Hematopoietic multipotent progenitor cell treated with erythropoietin and hydrocortisone succinate and interleukin-3 and kit ligand, for 4 days (in vitro differentiated cells): Measurements from ENCODE around the gene CPA4.
"Not testable (repeated sequence)": the region's sequence is repeated elsewhere in the genome, so short reads cannot be mapped to it uniquely, and the experiment has no call there.

ENCODE experiments used
- DNase-seq: peaks from one replicate; pipeline ENCODE4 v3.0.0-alpha.2; 2015

CPA4 gene, protein sequence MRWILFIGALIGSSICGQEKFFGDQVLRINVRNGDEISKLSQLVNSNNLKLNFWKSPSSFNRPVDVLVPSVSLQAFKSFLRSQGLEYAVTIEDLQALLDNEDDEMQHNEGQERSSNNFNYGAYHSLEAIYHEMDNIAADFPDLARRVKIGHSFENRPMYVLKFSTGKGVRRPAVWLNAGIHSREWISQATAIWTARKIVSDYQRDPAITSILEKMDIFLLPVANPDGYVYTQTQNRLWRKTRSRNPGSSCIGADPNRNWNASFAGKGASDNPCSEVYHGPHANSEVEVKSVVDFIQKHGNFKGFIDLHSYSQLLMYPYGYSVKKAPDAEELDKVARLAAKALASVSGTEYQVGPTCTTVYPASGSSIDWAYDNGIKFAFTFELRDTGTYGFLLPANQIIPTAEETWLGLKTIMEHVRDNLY

DNA sequence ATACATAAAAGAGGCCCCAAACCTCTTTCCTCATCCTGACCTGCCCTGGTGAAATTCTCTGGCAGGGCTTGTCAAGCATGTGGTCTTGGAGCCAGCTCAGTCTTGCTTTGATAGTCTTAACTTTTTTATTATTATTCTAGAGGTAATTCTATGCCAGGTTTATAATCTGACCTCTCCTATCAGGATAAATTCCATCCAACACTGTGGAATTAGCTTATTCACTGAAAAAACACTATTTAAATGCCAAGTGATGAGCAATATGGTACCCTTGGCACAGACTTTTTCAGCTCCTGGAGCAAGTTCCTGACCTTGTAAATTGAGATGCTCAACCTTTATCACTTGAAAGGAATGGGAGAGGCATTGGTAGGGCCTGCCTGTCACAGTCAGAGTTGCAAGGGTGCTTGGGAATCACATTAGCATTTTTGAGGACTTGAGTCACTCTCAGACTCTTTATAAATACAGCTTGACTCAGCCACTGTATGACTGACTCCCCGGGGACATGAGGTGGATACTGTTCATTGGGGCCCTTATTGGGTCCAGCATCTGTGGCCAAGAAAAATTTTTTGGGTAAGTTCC is at the start of gene CPA4:
TSS of gene CPA4 (plus strand) at position 480 of the 576 bp plus-strand sequence. CDS start at position 500, 20 bp downstream.
- no peak for DNase-seq

DNA sequence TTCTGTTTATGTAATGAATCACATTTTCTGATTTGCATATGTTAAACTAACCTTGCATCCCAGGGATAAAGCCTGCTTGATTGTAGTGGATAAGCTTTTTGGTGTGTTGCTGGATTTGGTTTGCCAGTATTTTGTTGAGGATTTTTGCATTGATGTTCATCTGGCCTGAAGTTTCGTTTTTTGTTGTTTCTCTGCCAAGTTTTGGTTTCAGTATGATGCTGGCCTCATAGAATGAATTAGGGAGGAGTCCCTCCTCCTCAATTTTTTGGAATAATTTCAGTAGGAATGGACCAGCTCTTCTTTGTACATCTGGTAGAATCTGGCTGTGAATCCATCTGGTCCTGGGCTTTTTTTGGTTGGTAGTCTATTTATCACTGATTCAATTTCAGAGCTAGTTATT is 49.5 kb upstream of the CPA4 start:
- DNase-seq, result not testable (repeated sequence)

DNA sequence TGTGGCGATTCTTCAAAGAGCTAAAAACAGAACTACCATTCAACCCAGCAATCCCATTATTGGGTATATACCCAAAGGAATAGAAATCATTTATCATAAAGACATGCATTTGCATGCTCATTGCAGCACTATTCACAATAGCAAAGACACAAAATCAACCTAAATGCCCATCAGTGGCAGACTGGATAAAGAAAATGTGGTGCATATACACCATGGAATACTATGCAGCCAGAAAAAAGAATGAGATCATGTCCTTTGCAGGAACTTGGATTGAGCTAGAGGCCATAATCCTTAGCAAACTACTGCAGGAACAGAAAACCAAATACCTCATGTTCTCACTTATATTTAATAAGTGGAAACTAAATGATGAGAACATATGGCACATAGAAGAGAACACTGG is 46.5 kb upstream of the CPA4 start:
- not testable (repeated sequence) for DNase-seq

DNA sequence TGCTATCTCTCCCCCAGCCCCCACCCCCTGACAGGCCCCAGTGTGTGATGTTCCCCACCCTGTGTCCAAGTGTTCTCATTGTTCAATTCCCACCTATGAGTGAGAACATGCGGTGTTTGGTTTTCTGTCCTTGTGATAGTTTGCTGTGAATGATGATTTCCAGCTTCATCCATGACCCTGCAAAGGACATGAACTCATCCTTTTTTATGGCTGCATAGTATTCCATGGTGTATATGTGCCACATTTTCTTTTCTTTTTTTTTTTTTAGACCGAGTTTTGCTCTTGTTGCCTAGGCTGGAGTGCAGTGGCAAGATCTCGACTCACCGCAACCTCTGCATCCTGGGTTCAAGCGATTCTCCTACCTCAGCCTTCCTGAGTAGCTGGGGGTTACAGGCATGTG is 44.1 kb upstream of the CPA4 start:
- DNase-seq, result not testable (repeated sequence)

DNA sequence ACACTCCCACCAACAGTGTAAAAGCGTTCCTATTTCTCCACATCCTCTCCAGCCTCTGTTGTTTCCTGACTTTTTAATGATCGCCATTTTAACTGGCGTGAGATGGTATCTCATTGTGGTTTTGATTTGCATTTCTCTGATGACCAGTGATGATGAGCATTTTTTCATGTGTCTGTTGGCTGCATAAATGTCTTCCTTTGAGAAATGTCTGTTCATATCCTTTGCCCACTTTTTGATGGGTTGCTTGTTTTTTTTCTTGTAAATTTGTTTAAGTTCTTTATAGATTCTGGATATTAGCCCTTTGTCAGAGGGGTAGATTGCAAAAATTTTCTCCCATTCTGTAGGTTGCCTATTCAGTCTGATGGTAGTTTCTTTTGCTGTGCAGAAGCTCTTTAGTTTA is 43.3 kb upstream of the CPA4 start:
- DNase-seq, result not testable (repeated sequence)

DNA sequence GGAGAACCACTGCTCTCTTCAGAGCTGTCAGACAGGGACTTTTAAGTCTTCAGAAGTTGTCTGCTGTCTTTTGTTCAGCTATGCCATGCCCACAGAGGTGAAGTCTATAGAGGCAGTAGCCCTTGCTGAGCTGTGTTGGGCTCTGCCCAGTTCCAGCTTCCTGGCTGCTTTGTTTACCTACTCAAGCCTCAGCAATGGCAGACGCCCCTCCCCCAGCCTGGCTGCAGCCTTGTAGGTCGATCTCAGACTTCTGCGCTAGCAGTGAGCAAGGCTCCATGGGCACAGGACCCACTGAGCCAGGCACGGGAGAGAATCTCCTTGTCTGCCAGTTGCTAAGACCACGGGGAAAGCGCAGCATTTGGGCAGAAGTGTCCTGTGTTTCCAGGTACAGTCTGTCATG is 38.4 kb upstream of the CPA4 start:
- no peak for DNase-seq

DNA sequence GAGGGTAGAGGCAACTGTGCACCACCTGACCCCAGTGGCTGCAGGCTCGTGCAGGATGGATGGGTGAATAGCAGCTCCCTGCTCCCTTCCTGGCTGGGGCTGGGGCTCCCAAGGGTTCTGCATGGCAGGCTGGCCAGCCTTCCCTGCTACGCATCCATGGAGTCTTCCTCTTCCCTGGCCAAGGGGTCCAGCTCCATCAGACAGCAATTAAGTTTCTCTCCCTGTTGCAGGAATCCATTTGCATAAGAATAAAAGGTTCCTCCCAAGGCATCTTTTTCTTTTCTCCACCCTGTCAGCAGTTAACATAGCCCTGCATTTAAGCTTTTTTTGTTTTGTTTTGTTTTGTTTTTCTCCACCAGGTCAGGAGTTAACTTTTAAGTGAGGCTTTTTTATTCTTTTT is 36.3 kb upstream of the CPA4 start:
- no peak for DNase-seq

DNA sequence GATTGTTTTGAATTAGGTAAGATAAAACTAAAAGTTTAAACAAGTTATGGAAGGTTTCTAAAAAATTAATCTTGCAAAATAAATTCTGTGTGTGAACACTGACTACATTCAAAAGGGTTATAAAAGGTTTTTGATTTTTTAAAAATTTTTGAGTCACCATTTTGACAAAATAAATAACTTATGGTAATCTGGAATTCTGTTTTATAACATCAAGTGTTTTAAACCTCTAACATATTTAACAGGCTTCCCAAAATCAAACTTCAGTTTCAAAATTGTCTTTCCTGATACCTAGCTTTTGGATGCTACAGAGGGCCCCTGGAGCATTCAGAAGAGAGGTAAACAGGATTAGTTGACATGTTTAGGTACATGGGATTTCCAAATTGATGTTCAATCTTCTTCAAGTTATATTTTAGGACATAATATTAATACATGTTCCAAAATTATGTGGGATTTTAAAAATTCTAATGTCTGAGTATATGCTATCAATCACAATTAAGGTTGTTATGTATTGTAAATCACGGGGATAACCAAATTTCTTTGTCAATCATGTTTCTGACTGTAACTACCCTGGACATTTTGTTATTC is 34.4 kb upstream of the CPA4 start:
- no peak for DNase-seq

DNA sequence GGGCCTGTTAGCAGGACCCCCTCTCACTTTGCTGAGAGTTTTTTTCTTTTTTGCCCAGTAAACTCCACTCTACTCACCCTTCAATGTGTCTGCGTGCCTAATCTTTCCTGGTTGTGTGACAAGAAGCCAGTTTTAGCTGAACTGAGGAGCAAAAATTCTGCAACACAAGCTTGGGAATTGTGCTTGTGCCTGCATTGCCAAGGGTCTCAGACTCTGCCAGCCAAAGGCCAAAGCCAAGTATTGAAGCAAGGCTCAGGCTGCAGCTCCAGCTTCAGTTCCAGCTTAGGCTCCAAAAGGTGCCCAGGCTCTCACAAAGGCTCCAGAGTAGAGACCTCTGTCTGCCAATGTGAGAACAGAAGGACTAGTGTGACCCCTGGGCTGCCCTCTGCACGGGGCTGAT is 30.5 kb upstream of the CPA4 start:
- no peak for DNase-seq

DNA sequence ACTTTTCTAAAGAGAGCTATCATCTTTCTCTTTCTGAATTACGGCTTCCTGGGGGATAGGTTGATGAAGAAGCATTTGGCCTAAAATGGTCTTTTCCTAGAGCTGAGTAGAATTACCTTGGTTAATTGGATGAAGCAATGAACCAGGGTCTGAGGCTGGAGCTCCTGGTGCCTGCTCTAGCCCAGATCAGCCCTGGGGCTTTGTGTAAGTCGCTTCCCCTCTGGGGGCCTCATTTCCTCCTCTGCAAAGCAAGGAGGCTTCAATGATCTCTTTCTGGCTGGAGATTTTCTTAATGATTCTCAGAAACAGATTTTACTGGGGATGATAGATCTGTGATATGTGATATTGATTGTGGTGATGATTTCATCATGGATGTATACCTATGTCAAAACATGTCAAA is 29.8 kb upstream of the CPA4 start:
- DNase-seq, result peak; percentile 22

DNA sequence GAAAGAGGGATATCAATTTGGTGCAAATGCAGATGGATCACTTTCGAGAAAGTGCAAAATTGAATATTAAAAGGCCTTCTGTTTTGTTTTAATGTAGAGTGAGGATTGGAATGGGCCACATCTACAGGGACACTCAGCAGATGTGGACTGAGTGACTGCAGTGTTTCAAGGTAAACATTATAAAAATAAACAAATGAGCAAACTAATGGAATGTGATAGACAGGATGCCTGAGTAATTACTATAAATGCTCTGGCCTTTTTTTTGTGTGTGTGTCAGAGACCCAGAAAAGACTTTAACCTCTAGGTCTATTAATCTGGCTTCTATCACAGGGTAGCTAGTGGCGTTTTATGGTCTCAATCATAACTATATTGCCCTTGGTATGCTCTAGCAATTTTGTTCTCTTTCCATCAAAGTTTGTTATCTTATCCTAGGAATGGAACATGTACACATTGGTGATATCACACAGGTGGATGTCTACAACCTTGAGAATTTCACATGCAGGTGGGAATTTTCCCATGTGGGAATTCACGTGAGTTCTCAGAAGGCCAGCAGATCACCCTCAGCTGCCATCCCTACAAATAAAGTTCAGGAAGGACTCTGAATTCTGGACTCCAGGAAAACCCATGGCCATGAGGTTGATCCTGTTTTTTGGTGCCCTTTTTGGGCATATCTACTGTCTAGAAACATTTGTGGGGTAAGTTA is 26.6 kb upstream of the CPA4 start, which contains the start of gene CPA2:
TSS of gene CPA2 (plus strand) at position 606 of the 703 bp plus-strand sequence. CDS start at position 625, 19 bp downstream.
- no peak for DNase-seq

DNA sequence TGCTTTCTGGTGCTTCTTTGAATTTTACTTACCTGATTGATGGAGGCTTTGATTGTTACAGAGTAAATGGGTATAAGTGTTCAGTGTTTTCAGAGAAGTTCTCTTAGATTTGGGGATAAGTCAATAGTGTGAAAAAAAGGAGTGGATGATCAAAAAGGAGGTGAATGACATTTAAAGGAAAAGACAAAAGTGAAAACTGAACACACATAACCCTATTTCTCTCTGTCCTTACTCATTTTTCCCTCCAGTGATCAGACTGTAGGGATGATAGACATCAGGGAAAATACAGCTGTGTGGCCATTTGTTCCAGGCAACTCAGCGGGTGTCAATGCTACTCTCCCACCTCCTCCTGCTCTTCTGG is 26.0 kb upstream of the CPA4 start:
- DNase-seq, result no peak

DNA sequence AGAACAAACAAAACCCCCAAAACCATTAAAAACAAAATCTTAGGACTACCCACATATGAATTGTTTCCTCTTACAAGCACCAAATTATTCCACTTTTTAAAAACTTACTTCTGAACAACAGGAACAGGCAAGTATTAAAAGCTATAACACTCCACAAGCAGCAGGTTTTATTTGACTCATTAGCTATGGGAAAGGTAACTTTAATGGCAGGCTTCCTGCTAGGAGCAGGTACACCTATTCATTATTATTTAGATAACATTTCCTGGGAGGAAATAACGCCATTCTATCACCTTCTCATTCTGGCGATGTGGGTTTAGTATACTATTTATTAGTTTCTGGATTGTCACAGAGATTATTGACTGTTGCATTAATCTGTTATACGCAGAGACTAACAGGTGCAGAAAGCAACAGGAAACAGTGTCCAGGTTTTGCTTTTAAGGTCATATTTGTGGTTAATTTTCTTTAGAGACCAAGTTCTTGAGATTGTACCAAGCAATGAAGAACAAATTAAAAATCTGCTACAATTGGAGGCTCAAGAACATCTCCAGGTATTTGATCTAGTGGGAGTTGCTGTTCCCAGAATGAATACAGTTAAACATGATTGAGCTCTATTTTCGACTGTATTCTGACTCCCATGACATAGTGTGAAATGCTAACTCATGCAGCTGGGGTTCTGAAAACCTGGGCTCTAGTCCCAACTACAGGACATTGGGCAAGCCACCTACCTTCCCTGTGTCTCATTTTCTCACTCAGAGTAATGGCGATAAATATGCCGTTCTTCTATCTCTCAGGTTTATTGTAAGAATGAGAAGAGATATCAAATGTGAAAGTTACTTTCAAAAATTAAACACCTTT is 24.3 kb upstream of the CPA4 start:
- no peak for DNase-seq

DNA sequence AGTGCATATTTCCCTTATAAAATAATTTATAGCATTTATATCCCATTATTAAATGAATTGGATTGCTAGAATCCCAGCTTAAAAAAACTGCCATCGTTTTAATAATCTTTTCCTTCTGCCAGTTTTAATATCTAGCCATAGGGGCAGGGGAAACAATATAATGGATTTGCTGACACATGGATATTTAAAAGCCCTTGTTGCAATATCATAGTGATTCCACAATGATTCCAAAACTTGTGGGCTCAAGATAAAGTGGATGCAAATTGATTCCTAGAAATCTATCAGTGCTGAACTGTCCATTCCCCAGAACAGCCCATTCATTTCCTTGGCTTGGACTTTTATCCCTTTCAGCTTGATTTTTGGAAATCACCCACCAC is 23.7 kb upstream of the CPA4 start:
- no peak for DNase-seq

DNA sequence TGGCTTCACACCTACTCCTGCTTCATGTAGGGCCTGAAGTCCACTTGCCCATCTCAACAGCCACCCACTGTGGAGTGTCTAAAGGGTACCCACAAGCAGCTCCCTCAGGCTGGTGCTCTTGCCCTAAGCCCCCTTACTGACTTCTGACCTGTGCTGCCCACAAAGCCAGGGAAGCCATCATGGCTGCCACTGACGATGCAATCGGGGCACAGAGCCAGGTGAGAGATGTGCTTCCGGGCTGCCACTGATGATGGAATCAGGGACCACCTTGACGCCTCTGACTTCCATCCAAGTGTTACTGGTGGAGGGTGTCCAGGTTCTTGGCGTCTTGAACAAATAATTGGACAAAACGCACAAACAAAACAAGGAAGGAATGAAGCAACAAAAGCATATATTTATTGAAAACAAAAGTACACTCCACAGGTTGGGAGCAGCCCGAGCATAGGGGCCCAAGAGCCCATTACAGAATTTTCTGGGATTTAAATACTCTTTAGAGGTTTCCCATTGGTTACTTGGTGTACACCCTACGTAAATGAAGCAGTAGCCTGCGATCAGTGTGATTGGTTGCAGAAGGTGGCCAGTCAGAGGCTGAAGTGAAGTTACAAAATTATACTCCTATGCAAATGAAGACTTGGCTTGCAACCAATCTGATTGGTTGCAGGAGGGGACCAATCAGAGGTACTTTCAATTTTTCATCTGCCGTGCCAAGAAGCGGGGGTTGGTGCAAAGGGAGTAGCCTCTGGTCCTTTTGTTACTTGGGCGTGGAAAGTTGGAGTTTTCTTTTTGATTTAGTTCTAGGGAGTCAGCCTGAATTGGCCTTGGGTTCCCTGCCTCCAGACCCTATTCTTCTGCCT is 21.8 kb upstream of the CPA4 start:
- no peak for DNase-seq

DNA sequence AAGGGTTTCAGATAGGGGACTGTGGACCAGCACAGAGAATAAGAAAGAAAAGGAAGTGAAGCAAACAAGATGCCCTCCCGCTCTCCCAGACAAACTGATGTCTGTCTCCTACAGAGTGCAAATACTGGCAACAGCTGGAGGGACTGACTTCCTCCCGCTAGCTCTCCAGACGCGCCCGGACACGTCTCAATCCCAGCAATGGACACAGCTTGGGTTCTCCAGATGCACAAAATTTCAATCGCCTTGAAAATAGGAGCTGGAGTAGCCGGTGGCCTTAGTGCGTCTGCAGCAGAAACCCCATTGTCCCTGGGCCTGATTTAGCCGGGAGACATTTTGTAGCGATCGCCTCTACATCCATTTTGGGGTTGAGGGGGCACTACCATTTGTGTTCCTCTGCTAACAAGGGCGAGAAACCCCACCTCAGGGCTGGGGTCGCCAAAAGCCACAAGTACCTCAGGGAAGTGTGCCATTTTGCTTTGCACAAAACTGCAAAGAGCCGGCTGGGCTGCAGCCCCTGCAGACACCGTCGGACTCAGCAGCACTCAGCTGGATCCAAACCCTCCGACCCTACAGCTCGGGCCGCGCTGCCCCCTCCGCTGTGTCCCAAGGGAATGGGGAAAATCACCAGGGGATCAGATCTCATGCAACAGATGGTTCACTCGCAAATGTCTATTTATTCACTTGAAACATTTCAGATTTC is 20.4 kb upstream of the CPA4 start:
- no peak for DNase-seq

DNA sequence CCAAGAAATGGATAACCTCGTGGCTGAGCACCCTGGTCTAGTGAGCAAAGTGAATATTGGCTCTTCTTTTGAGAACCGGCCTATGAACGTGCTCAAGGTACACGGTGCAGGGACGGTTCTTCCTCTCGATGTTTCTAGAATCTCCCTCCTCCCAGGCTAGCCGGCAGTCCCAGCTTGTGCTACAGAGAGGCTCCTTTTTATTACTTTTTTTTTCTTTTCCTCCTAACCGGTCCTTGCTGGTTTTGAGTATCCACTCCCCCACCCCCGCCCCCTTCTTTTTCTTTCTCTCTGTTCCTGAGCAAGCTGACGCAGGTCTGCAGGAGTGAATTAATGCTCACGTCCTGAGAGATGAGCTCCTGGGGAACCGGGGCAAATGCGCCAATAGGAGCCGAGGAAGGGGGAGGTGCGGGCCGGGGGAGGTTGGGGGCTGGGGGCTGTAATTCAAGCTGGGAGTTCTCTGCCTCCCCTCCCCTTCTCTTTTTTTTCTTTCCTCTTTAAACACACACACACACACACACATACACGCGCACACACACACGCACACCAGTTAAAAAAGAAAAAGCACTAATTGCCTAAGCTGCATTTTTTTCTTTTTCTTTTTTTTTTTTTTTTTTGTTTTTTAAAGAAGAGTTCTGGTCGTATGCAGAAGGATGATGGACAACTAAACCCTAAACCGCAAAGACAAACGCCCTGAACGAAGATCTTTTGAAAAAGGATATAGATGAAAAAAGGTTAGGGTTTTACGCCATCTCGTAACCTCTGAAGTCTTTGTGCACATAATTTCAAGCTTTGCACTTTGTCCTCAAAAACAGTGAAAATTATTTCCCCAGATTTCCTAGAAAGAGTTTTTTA is 19.7 kb upstream of the CPA4 start:
- peak; percentile 51 for DNase-seq

DNA sequence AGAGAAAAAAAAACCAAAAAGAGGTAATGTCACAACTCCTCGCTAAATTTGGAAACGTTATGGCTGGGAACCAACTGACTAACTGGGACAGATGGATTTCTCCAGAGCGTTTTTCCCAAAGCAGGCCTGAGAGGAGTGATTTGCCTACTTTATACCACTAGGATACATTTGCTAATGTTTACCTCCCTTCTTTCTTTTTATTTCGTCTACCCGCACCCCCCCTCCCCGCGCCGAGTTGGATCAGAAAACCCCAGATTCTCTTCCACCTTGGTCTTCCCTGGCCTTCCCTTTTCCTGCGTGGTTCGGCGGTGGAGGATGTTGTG is 19.1 kb upstream of the CPA4 start:
- DNase-seq, result no peak

DNA sequence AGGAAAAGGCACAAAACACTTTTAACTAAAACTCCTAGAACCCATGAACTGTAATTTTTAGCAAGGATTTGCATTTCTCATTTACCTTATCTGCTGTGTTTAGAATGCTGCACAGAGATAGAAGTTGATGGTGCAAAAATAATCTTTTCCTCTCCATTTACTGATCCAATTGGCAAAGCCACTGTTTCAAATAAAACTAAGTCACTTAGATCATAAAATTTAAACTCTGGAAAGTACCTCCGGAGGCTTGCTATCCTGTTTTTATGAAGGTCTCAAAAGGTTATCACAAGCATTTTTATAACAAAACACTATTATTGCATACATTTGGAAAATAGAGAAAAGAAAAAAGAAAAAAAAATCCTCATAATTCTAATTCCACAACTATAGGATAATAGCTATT is 18.7 kb upstream of the CPA4 start:
- no peak for DNase-seq

DNA sequence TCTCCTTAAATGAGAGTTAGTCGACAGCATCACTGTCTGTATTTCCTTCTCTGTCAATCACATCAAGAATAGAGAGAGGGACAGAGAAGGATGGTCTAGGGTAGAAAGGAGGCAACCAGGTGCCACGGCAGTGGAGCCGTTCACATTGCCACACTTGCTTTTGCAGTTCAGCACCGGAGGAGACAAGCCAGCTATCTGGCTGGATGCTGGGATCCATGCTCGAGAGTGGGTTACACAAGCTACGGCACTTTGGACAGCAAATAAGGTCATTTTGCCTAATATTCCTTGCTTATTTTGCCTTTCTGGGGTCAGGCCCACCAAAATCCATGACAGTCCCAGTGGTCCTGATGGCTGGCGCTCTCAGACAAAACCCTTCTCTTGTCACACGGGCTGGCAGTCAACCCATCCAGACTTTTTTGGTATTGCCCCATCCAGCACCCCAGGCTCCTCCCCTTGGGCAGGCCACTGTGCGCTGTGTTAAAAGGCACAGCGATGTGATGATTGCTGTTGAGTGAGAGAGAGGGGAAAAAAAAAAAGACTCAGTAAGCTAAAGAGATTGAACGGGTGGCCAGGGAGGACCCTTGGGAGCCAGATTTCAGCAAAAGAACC is 17.9 kb upstream of the CPA4 start:
- no peak for DNase-seq
